ENCODE data around the gene IFT80. TPM values are rescaled to one million over a fixed set of nuclear protein-coding genes. Genes with fewer than 3 reads are reported as not detected.
A peak's percentile ranks its signal among the peaks of the same experiment; 100 is the strongest.

The IFT80 gene
- total RNA-seq, 1 donor from 2014 or later: 90.0 TPM

DNA sequence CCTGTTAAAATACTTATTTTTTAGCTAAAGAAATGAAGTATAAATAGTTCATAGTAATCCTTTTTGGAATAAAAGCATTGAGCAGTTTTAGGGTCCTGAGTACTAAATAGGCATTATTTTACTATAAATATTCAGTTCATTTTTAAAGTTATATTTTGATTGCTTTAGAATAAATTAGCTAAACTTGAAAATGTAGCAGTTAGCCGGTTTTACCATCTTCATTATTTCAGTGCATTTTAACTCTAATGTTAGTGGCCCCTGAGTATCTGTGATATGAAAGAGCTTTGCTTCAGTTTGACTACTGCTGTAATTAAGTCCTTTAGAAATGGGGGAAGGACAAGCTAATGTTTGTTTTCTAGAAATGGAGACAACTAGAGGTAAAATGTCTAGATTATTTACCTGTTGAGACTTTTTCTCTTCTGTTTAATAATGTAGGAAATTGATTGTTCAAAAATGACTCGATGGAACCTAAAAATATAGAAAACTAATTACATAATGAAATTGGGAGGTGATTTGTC lies 4.1 kb upstream of the IFT80 start:
- Mint-ChIP-seq H3K4me3 (peak overlapping the region; percentile 96), H3K27me3 (ENCODE audit: insufficient read depth, low read depth) (peaks cover 6% of the 10 kb centered on the region), H3K27ac (peak overlapping the region; percentile 12), H3K4me1 (peaks cover 40% of the 10 kb centered on the region), H3K9me3 (no peaks in the 10 kb centered on the region), H3K36me3 (peaks cover 22% of the 10 kb centered on the region)
- Histone ChIP-seq H4K20me1 (ENCODE audit: low read depth) (peaks cover 64% of the 10 kb centered on the region), H3K4me3 (peak overlapping the region; percentile 95), H3K4me2 (peak overlapping the region; percentile 95), H2AFZ (replicated peaks) (no peak overlapping the region), H3K27ac (no peak overlapping the region), H3K27me3 (no peaks in the 10 kb centered on the region), H3K36me3 (peaks cover 32% of the 10 kb centered on the region), H3F3A (ENCODE audit: low read depth) (peaks cover 9% of the 10 kb centered on the region), H3K79me2 (ENCODE audit: low read depth) (peaks cover 96% of the 10 kb centered on the region), H3K4me1 (peaks cover 28% of the 10 kb centered on the region), H3K9me3 (ENCODE audit: low read depth) (no peaks in the 10 kb centered on the region), H3K9ac (peak overlapping the region; percentile 89)
- DNase-seq (ENCODE audit: low spot score): no peak
- TF ChIP-seq EZH2 (IDR thresholded peaks at IDR 0.05): no peak
- TF ChIP-seq, protein P1, sequence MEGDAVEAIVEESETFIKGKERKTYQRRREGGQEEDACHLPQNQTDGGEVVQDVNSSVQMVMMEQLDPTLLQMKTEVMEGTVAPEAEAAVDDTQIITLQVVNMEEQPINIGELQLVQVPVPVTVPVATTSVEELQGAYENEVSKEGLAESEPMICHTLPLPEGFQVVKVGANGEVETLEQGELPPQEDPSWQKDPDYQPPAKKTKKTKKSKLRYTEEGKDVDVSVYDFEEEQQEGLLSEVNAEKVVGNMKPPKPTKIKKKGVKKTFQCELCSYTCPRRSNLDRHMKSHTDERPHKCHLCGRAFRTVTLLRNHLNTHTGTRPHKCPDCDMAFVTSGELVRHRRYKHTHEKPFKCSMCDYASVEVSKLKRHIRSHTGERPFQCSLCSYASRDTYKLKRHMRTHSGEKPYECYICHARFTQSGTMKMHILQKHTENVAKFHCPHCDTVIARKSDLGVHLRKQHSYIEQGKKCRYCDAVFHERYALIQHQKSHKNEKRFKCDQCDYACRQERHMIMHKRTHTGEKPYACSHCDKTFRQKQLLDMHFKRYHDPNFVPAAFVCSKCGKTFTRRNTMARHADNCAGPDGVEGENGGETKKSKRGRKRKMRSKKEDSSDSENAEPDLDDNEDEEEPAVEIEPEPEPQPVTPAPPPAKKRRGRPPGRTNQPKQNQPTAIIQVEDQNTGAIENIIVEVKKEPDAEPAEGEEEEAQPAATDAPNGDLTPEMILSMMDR (IDR thresholded peaks at IDR 0.05): no peak
- TF ChIP-seq EZH2phosphoT487 (IDR thresholded peaks at IDR 0.05): no peak

DNA sequence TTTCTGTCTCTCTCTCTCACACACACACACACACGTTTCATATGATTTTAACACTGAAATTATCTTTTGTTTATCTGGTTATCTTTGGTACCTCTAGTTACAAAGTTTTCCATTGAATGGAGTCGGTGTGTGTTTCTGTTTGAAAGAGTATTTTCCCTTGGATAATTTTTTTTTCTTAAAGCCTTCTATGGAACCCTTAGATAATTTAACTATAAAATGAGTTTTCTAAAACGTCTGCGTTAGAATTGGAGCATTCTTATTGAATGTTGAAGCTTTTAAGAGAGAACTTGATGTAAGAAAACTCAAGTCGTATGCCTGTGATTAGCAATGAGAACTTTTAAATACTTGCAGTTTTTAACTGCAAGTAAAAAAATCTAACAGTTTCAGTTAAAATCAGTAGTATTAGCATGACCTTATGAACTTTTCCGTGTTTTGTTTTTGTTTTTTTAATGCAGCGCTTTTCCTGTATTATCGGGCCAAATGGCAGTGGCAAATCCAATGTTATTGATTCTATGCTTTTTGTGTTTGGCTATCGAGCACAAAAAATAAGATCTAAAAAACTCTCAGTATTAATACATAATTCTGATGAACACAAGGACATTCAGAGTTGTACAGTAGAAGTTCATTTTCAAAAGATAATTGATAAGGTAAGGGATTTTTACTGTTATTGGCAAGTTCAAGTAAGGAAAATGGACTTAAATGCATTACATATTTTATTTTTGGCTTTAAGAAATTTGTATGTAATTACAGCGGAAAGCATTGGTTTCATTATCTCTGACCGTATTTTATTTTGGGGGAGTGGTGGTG lies 3.4 kb upstream of the IFT80 start:
- Histone ChIP-seq H3K27ac (no peak overlapping the region), H3K9me3 (ENCODE audit: low read depth) (no peaks in the 10 kb centered on the region)

DNA sequence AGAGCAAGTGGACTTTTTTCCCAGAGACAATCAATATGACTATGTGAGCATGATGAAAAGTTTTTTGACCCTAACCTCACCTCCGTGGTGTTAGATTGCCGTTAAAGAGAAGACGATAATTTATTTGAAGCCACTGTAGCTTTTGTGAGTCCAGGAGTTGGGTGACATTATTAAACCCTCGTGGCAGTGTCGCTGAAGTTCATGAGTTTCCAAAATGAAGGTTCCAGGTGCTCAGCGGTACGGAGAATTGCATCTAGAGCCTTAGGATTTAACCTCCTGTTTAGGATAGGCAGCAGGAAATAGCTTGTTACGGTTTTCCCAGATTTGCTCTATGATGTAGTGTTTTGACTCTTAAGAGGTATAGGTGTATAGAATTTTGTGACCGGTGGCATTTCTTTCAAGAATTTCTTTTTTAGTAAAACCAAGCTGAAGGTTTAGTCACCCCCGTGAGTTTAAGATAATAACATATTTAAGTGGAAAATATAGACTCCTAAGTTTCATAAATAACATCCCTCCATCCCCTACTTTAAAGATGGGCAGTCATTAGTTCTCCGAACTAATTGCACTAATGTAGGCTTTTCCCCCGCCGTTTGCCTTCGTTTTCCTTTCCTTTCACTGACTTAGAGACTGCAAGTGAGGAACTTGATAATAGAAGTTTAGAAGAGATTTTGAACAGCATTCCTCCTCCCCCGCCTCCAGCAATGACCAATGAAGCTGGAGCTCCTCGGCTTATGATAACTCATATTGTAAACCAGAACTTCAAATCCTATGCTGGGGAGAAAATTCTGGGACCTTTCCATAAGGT lies 2.5 kb upstream of the IFT80 start:
- no peaks in the 10 kb centered on the region for H3K9me3 Mint-ChIP-seq
- H3F3A ChIP-seq (ENCODE audit: low read depth): peaks cover 9% of the 10 kb centered on the region
- H3K9ac ChIP-seq: peak overlapping the region; percentile 89
- peaks cover 41% of the 10 kb centered on the region for H3K4me1 Mint-ChIP-seq
- H3K4me2 ChIP-seq: peak overlapping the region; percentile 95
- H4K20me1 ChIP-seq (ENCODE audit: low read depth): peaks cover 60% of the 10 kb centered on the region
- H3K79me2 ChIP-seq (ENCODE audit: low read depth): peaks cover 96% of the 10 kb centered on the region
- H3K9me3 ChIP-seq (ENCODE audit: low read depth): no peaks in the 10 kb centered on the region
- peak overlapping the region; percentile 96 for H3K4me3 Mint-ChIP-seq
- H3K27ac Mint-ChIP-seq: peak overlapping the region; percentile 83
- H3K27me3 ChIP-seq: no peaks in the 10 kb centered on the region
- H3K36me3 Mint-ChIP-seq: peaks cover 19% of the 10 kb centered on the region
- peak; percentile 32 for DNase-seq (ENCODE audit: low spot score)
- H3K4me3 ChIP-seq: peak overlapping the region; percentile 95
- H3K27ac ChIP-seq: no peak overlapping the region
- H2AFZ ChIP-seq (replicated peaks): no peak overlapping the region
- H3K4me1 ChIP-seq: peaks cover 31% of the 10 kb centered on the region
- TF ChIP-seq, protein P1 (IDR thresholded peaks at IDR 0.05): no peak
- no peak for TF ChIP-seq EZH2 (IDR thresholded peaks at IDR 0.05)
- TF ChIP-seq EZH2phosphoT487 (IDR thresholded peaks at IDR 0.05): no peak
- peaks cover 21% of the 10 kb centered on the region for H3K36me3 ChIP-seq
- peaks cover 6% of the 10 kb centered on the region for H3K27me3 Mint-ChIP-seq (ENCODE audit: insufficient read depth, low read depth)

More for the DNA sequence above, 3.4 kb upstream of the IFT80 start:
- Histone ChIP-seq H2AFZ (replicated peaks) (no peak overlapping the region), H3K36me3 (peaks cover 27% of the 10 kb centered on the region), H3F3A (ENCODE audit: low read depth) (peaks cover 9% of the 10 kb centered on the region), H3K9ac (peak overlapping the region; percentile 89), H3K4me2 (peak overlapping the region; percentile 95), H4K20me1 (ENCODE audit: low read depth) (peaks cover 60% of the 10 kb centered on the region), H3K27me3 (no peaks in the 10 kb centered on the region), H3K4me1 (peaks cover 30% of the 10 kb centered on the region), H3K4me3 (peak overlapping the region; percentile 95), H3K79me2 (ENCODE audit: low read depth) (peaks cover 96% of the 10 kb centered on the region)
- TF ChIP-seq EZH2phosphoT487 (IDR thresholded peaks at IDR 0.05): no peak
- TF ChIP-seq, protein P1 (IDR thresholded peaks at IDR 0.05): no peak
- no peak for TF ChIP-seq EZH2 (IDR thresholded peaks at IDR 0.05)
- Mint-ChIP-seq H3K4me1 (peaks cover 41% of the 10 kb centered on the region), H3K4me3 (peak overlapping the region; percentile 96), H3K27ac (peak overlapping the region; percentile 18), H3K36me3 (peaks cover 19% of the 10 kb centered on the region), H3K27me3 (ENCODE audit: insufficient read depth, low read depth) (peaks cover 6% of the 10 kb centered on the region), H3K9me3 (no peaks in the 10 kb centered on the region)
- no peak for DNase-seq (ENCODE audit: low spot score)

Measured in neural progenitor cell (in vitro differentiated cells).